HG02588 (cell line): ENCODE measurements around the gene LGALS3BP.
"Not testable (repeated sequence)": the region's sequence is repeated elsewhere in the genome, so short reads cannot be mapped to it uniquely, and the experiment has no call there.

Experiments
- ATAC-seq: cut with Tn5 transposase; IDR thresholded peaks from one replicate; pipeline ENCODE4 v1.9.1; 2021; ENCODE audit warnings: mild to moderate bottlenecking, moderate library complexity; ENCODE audit not compliant: unreplicated experiment

Gene LGALS3BP

DNA sequence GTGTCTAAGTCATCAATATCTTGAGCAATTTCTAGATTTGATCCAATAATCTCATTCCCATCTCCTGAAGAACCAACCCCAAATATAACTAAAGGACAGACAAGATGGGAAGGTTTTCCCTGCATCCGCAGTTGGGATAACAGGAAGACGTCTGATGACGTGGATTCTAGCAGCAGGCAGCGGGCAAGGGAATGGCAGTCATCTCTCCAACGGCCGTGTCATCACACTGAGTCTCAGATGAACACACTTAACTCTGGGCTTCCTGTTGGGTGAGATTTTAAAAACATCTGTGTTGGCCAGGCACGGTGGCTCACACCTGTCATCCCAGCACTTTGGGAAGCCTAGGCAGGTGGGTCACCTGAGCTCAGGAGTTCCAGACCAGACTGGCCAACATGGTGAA, 33.6 kb downstream of the LGALS3BP start:
- no peak for ATAC-seq

GRCh38 chr17:78945455-78945854, 34.3 kb downstream of the LGALS3BP start:
- not testable (repeated sequence) for ATAC-seq

- no peak for ATAC-seq
These were observed 34.8 kb downstream of the LGALS3BP start for GRCh38 chr17:78944956-78945355.

DNA sequence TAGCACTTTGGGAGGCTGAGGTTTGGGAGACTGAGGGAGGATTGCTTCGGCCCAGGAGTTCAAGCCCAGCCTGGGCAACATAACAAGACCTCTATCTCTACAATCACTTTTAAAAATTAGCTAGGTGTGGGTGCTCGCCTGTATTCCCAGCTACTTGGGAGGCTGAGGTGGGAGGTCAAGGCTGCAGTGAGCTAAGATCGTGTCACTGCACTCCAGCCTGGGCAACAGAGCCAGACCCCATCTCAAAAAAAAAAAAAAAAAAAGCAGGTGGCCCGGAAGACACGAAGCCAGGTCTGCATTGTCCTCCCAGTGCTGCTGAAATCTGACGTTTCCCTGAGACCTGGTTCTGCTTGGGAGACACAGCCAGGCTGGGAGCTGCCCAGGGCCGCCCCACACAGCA, 35.7 kb downstream of the LGALS3BP start:
- no peak for ATAC-seq

- ATAC-seq, result no peak
These were observed 39.0 kb downstream of the LGALS3BP start for GRCh38 chr17:78940708-78941107.

DNA sequence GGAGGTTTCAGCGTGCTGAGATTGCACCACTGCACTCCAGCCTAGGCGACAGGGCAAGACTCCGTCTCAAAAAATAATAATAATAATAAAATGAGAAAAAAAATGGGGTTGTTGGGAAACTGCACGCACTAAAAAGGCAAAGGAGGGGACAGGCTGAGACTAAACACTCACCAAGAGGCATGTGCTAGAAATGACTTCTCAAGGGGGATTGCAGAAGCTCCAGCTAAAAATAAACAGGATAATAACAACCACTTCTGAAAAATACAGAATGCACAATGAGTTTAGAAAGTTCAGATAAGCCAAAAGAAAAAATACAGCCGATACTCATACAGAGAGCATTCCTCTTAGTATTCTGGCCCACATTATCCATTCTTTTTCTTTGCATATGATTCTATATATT, 39.5 kb downstream of the LGALS3BP start:
- no peak for ATAC-seq

- no peak for ATAC-seq
These were observed 40.1 kb downstream of the LGALS3BP start for GRCh38 chr17:78939615-78940014.

DNA sequence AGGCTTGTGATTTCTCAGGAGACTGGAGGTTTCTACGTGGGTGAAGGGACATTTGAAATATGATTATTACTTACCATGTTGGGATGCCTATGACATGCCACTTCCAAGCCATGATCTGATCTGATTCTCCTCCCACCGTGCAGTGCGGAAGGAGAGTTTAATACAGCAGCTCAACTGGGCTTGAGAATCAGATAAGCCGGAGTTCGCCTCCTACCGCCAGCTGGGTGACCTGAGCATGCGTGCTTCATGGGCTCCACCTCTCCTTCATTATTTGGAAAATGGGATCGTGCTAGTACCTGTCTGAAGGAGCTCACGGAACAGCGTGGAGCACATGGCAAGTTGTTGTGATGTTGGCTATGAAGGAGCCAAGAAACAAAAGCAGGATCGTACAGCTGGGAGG, 42.2 kb downstream of the LGALS3BP start:
- ATAC-seq, result no peak

DNA sequence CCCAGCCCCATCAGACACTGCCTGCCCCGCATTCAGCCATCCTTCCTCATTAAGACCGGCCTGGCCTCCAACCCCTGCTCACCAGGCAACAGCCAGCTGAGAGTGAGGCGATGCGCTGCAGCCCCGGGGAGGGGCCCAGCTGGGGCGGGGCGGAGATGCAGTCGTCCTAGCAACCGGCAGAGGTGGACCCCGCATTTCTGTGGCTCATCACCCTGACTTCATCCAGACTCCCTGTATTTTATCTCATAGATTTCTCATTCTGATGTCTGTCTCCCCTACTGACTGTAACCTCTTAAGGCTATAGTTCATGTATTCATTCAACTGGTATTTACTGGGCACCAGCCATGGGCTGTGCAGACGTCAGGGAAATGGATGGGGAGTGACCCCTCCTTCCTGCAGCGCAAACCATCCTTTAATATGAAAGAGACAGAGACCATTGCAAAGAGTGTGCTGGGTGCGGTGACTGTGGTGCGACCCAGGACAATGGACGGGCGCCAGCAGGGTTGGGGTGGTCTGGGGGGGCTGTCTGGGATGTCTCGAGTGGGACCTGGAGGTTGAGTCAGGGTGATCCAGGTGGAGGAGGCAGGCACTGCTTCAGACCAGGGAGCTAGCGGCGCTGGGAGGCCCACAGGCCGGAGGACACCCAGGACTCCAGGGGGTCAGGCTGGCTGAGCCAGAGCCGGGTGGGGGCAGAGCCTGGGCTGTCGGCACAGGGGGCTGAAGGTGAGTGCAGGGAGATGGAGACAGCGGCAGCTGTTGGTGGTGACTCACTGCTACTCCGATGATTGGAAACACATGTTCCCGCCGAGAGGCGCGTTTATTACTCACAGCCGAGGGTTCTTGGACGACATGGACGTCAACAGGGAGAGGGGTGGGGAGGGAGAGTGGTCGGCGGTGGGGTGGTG, 44.1 kb downstream of the LGALS3BP start:
- ATAC-seq, result no peak

DNA sequence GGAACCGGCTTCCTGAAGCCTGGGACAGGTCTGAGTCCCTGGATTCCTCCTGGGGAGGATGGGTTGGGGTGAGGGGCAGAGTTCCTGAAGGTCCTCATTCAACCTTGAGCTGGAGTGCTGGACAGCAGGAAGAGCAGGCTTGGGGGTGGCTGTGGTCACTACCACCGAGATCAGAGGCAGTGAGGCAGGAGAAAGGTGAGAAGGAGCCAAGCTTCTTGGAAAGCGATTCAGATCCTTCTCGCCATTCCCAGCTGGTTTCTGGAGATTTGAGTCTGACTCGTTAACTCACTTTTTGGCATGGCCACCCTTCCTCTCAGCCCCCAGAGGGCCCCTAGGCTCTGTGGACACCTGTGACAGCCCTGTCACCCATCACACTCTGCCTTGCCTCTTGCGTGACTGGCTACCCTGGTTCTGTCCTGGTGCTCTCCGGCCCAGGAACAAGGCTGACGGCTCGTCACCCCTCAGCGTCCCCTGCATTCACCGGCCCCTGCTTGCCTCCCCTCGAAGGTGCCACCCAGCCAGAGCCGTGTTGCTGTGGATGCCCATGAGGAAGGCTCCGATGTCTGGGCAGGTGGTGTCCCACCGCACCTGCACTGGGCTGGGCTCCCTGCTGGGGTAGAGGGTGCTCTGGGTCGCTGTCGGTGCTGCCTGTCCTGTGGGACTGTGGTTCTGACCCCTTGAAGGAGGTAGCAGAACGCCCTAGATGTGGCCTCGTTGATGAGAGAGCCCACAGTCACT, 44.9 kb downstream of the LGALS3BP start:
- ATAC-seq, result no peak

GRCh38 chr17:78933959-78934568, 45.7 kb downstream of the LGALS3BP start:
- ATAC-seq, result no peak

DNA sequence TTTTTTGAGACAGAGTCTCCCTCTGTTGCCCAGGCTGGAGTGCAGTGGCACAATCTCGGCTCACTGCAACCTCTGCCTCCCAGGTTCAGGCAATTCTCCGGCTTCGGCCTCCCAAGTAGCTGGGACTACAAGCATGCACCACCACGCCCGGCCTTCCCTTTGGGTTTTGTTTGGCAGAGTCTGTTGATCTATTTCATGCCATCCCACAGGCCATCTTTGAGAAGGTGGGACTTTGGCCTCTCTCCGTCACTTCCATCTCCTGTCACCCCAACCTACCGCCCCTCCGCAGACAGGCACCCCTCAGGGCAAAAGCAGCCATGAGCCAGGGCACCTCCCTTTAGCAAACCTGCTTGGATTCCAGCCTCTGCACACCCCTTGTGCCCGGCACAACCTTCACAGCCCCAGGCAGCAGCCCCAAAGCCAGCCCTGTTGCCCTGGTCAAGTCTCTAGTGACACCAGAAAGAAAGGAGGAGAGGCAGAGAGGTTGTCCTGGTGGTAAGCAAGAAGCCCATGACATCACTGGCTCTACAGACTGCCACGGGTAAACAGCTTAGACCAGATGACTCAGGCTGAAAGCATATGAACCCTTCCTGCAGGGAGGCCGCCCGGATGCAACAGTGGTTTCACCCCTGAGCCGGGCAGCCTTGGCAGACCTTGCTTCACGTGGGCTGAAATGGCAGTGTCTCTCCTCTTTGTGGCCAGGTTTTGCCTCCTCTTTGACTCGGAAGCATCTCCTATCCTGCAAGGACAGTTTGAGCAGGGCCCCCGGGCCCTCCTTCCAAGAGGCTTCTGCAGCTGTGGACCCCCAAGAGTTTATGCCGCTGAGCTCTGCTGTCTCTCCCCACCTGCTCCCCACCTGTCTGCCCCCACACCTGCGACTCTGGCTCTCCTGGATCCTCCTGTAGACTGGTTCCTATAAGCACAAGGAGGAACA, 46.4 kb downstream of the LGALS3BP start:
- no peak for ATAC-seq

- ATAC-seq, result no peak
These were observed 49.6 kb downstream of the LGALS3BP start for GRCh38 chr17:78929908-78930775.

DNA sequence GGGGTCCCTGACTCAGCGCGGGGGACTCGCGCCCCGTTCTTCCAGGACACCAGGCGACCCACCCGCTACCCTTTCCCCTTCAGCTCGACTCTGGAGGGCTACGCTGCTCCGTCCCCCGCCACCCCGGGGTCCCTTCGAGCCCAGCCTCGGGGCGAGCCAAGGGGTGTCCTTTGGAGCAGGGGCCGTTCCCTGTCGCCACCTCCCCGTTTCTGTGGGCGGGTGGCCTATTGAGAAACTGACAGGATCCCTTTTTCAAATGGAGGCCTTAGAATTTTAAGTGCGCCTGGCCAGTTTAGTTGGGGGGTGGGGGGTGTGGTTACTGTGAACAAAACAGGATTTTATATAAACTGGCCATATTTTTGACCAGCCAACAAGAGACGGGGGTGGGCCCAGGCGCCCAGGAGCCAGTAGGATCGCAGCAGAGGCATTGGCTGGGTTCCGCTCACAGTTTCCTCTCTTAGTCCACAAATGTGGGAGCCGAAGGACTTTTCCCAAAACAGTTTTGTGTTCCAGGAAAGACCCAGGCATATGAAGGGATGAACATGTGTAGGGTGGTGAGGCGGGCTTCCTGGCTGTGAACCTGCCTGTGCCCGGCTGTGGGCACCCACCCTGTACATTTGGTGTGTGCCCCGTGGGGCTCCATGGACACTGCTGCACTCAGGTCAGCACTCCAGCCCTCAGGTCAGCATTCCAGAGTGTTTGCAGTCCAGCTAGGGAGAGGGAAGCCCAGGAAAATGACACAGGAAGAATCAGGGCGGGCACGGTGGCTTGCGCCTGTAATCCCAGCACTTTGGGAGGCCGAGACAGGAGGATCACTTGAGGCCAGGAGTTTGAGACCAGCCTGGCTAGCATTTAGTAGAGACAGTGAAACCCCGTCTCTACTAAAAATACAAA, 53.8 kb downstream of the LGALS3BP start:
- ATAC-seq, result no peak

DNA sequence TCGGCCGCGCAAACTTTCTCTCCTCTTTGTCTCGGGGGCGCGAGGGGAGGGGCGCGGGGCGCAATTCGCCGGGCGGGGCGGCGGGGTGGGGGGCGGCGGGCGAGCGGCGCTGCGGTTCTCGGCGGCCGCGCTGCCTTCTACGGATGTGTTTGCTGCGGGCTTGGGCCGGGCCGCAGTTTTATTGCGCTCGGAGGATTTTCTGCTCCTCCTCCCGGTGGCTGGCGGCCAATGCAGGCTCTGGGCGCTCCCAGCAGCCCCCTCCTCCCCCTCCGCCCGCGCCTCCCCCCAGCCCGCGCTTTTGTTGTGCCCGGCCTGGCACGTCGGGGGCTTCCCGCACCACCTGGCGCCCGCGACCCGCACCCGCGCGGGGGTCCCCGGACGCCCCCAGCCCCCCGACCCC, 54.5 kb downstream of the LGALS3BP start, which contains the start of gene TIMP2:
TIMP2 (minus strand) TSS at position 154 of the 400 bp plus-strand sequence. CDS start 299 bp downstream, outside the sequence.
- no peak for ATAC-seq

DNA sequence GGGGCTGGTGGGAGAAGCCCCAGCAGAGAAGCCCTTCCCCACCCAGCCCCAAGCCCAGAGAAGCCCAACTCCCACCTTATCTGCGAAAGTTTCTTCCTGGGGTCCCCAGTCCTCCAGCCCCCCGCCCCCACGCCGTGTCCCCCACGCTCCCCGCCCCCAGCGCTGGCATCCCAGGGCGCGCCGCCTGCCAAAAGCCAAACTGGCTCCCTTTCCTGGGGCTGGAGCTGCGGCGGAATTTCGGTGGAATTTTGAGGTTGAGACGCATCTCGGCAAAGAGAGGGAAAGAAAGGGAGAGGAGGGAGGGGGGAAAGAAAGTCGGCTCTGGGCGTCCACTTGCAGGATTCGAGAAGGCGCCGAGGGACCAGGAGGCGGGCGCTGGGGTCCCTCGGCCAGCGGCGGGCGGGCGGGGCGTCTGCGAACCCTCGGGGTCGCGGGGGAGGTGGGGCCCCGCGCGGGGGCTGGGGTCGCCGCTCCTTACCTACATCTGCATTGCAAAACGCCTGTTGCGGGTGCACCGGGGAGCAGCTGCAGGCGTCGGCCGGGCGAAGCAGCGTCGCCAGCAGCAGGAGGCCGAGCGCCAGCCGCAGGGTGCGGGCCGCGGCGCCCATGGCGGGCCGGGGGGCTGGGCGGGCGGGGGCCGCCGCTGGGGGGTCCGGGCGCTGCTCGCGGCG, 55.1 kb downstream of the LGALS3BP start:
- ATAC-seq, result no peak

- ATAC-seq, result no peak
These were observed 55.9 kb downstream of the LGALS3BP start for GRCh38 chr17:78923660-78924453.
